UCSD-AML1 (cell line): ENCODE results near the gene FBXO2.

Experiments
- DNase-seq: peaks from one replicate; lab custom pipeline; 2025; ENCODE audit not compliant: unreplicated experiment; lab: John Stamatoyannopoulos, UW

Gene FBXO2

DNA sequence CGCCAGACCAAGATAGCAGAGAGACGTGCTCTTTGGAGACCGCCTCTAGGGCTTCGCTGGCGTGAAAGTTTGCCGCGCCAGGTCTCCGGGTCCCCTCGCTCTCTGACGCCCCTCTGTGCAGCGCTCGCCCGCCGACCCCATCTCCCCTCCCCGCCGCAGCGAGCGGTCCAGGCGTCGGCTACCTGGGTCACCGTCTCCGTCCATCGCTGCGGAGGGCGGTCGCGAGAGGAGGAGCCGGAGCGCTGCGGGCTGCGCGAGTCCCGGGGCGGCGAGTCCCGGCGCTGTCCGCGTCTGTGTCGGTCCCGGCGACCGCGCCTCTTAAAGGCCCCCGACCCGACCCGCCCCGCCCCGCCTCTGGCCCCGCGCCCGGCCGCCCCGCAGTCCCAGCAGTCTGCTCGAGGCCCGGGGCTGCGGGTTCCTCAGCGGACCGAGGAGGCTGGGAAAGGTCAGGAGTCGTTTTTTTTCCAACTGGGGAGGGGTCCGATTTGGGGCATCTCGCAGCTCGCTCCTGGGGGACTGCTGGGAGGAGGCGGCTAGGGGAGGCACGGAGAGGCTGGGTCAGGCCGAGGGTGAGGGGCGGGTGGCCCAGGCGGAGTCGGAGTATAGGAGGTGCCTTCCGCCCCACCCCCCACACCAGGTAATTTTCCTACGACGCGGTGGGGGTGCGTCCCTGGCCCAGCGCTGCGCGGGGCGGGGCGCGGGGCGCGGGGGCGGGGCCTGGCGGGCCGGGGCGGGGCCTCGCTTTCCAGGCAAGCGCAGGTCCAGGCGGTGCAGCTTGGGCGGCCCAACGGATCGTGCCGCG lies at the start of gene FBXO2, which contains the start of gene FBXO44:
Gene FBXO2 (minus strand): TSS at position 293 of the 802 bp plus-strand sequence. CDS start 89 bp downstream, at position 204.
Gene FBXO44 (plus strand): TSS at position 741 of the 802 bp plus-strand sequence. CDS start 959 bp downstream, outside the sequence.
- DNase-seq, result peak; percentile 19

- DNase-seq, result no peak
Measured at GRCh38 chr1:11703357-11704193, 49.3 kb upstream of the FBXO2 start.

DNA sequence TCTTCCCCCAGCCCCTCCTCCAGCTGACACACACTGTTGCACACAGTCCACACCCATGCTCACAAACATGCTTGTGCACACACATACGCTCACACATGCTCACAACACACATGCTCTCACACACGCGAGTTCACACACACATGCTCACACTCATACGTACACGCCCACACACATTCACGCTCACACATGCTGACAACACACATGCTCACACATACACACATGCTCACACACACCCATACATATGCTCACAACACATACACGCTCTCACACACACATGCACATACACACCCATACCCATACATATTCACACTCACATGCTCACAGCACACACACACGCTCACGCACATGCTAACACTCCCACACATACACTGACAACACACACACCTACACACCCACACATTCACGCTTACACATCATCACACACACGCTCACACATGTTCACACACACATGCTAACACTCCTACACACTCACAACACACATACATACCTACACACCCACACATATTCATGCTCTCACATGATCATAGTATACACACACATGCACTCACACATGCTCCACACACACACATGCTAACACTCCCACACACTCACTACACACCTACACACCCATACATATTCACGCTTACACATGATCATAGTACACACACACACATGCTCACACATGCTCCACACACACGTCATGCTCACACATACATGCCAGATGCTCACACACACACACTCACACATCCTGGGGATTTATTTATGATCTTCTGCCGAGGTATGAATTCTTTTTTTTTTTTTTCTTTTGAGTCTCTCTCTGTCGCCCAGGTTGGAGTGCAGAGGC lies 48.0 kb upstream of the FBXO2 start:
- DNase-seq, result no peak

DNA sequence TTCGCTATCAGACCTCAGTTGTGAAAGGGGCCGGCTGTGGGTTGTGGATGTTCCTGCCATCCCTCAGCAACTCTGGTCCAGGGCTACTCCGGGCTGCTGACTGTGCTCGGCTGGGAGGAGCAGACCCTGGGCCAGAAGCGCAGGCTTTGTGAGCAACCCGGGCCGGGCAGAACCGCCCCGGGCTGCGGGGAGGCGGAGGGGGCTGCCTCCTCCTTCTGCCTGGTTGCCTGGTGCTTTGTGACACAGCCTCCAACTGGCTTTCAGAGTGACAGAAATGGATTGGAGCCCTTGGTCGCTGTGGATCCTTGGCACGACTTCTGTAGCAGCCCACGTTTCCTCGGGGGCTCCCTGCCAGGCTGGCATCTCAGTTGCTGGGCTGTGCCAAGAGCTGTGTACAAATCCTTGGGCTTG lies 47.3 kb upstream of the FBXO2 start:
- no peak for DNase-seq

- no peak for DNase-seq
Measured at GRCh38 chr1:11700601-11701467, 46.6 kb upstream of the FBXO2 start.

GRCh38 chr1:11697893-11698210 lies 43.6 kb upstream of the FBXO2 start:
- DNase-seq, result no peak

DNA sequence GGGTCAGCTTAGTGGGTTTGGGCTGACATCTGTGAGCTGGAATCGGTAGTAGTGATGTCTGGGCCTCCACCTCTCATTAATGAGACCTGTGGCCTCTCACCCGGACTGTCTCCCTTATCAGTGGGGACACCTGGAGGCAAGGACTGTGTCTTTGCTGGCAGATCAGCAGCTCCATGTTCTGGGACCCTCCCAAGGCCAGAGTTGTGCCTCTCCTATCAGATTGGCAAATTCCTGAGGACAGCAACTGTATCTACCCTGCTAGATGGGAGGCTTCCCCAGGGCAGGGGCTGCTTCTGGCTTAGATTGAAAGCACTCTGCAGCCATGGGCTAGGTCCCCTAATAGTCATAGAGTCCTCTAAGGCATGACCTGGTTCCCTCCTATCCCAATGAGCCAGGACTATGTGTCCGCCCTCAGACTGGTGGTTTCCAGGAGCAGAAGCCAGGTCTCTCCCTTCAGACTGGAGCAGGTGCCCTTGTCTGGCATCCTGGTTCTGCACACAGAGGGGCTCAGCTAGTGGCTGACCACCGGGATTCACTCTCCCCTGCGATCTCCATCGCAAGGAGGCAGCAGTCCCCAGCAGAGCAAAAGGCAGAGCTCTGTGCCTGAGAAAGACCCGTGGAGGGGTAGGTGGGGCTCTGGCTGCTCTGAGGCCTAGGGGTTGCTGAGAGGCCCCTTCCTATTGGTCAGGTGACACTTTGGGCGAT lies 43.1 kb upstream of the FBXO2 start:
- DNase-seq, result no peak

GRCh38 chr1:11695861-11696260 lies 41.6 kb upstream of the FBXO2 start:
- DNase-seq, result no peak

- DNase-seq, result no peak
Measured at GRCh38 chr1:11693917-11694316, 39.7 kb upstream of the FBXO2 start.

DNA sequence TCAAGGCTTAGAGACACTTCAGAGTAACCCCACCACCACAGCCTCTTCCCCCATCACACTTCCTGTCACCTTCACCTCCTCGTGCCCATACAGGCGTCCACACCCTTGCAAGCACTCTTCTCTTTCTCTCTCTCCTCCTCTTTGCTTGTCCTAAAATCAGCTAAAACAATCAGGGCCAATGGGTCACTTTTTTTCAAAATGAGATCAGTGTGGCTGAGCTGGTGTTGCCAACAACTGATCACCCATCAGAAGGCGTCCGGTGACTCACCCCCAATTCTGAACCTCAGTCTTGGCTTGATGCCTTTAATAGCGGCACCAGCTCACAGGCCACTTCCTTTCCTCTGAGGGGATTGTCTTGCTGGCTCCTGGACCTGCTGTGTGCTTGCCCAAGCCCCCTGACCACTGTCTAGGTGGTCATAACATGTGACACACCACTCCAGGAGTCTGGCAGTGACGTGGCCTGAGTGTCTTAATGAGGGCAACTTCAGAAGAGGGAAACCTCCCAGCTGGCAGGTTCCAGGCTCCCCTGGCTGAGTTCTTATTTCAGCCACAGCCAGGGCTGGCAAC lies 38.9 kb upstream of the FBXO2 start:
- peak; percentile 28 for DNase-seq

GRCh38 chr1:11691928-11692711 lies 37.9 kb upstream of the FBXO2 start:
- no peak for DNase-seq

DNA sequence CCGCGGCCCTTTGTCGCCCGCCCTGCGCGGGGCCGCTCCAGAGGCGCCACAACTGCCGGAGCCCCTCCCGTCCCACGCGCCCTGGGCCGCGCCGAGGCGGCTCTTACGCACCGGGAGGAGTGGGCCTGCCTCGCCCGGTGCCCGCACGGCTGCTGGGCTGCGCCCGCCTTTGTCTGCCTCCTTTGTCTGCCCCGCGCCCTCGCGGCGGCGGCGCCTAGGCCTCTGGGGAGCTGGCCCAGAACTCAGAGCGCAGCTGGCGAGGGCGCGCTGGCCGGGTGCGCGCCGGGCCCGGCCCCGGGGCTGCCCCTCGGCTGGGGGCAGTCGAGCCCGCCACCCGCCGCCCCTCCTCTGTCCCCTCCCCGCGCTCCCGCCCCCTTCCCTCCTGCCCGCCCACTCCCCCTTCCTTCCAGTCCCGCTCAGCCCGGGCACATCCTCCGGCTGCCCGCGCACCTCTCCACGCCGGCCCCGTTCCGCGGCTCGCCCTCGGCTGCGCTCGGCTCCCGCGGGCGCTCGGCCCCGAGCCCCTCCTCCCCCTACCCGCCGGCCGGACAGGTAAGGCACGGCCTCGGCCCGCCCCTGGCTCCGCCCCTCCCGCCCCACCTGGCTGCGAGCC lies 37.2 kb upstream of the FBXO2 start, which contains the start of gene DRAXIN:
Gene DRAXIN (plus strand): TSS at position 409 of the 613 bp plus-strand sequence. CDS start 14,549 bp downstream, outside the sequence.
- no peak for DNase-seq

- no peak for DNase-seq
Measured at GRCh38 chr1:11690397-11691301, 36.4 kb upstream of the FBXO2 start.

DNA sequence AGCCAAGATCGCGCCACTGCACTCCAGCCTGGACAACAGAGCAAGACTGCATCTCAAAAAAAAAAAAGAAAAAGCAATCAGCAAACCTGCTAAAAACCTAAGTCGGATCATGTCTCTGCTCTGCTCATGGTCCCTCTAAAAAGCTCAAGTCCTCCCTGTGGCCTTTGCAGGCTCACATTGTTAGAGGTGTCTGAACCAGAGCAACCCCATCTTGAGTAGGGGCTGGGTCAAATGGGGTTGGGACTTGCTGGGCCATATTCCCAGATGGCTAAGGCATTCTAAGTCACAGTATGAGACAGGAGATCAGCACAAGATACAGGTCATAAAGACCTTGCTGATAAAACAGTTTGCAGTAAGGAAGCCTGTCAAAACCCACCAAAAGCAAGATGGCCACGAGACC lies 34.3 kb upstream of the FBXO2 start:
- DNase-seq, result no peak

GRCh38 chr1:11685210-11685752 lies 31.1 kb upstream of the FBXO2 start:
- DNase-seq, result no peak

GRCh38 chr1:11684070-11684469 lies 29.8 kb upstream of the FBXO2 start:
- no peak for DNase-seq

GRCh38 chr1:11682799-11683198 lies 28.6 kb upstream of the FBXO2 start:
- DNase-seq, result no peak
